SK-N-SH (cell line): ENCODE results near the gene AMDHD1.

Source experiments
- CTCF ChIP-seq: fragments of 200-600 bp; sonication (generic); IDR thresholded peaks from 2 replicates; pipeline ENCODE4 v1.6.1; 2017; ENCODE audit warnings: antibody characterized with exemption, mild to moderate bottlenecking, moderate library complexity
- EZH2phosphoT487 ChIP-seq: fragments of 200-600 bp; sonication (generic); IDR thresholded peaks from 2 replicates; pipeline ENCODE4 v1.6.1; 2017; ENCODE audit warnings: low read depth, mixed run types, mild to moderate bottlenecking, antibody characterized with exemption, moderate library complexity, borderline replicate concordance
- FOXJ3 ChIP-seq: sonication (generic); formaldehyde crosslinking; IDR thresholded peaks from 2 replicates; pipeline ENCODE4 v1.5.1; 2020; ENCODE audit warnings: mild to moderate bottlenecking, missing genetic modification reagents
- GABPA ChIP-seq: IDR thresholded peaks from 2 replicates; pipeline ENCODE4 v1.4.0; 2012; ENCODE audit warnings: low read depth, mild to moderate bottlenecking
- JUND ChIP-seq: IDR thresholded peaks from 2 replicates; pipeline ENCODE4 v1.4.0; 2012
- NRF1 ChIP-seq: IDR thresholded peaks from 2 replicates; pipeline ENCODE4 v1.6.1; 2012; ENCODE audit warnings: low read depth, mild to moderate bottlenecking, low read length
- POLR2AphosphoS5 ChIP-seq: IDR thresholded peaks from 2 replicates; pipeline ENCODE4 v1.6.1; 2012; ENCODE audit warnings: low read depth, low read length
- RFX5 ChIP-seq: IDR thresholded peaks from 2 replicates; pipeline ENCODE4 v1.6.1; 2012; ENCODE audit warnings: mild to moderate bottlenecking, improper control_type of control experiment, low read length
- TAF1 ChIP-seq: IDR thresholded peaks from 2 replicates; pipeline ENCODE4 v1.6.1; 2012; ENCODE audit warnings: low read depth, mild to moderate bottlenecking, low read length, moderate library complexity, borderline replicate concordance
- TEAD4 ChIP-seq: IDR thresholded peaks from 2 replicates; pipeline ENCODE4 v1.4.0; 2012; ENCODE audit warnings: mild to moderate bottlenecking, borderline replicate concordance; ENCODE audit not compliant: insufficient read depth
- ZBTB33 ChIP-seq: IDR thresholded peaks from 2 replicates; pipeline ENCODE4 v1.4.0; 2012; ENCODE audit warnings: low read depth, borderline replicate concordance
- TF ChIP-seq, protein P1 (sequence below): fragments of 150-350 bp; IDR thresholded peaks from 2 replicates; pipeline ENCODE4 v1.6.1; 2017; ENCODE audit warnings: antibody characterized with exemption, low read length, low read depth, borderline replicate concordance

DNA sequence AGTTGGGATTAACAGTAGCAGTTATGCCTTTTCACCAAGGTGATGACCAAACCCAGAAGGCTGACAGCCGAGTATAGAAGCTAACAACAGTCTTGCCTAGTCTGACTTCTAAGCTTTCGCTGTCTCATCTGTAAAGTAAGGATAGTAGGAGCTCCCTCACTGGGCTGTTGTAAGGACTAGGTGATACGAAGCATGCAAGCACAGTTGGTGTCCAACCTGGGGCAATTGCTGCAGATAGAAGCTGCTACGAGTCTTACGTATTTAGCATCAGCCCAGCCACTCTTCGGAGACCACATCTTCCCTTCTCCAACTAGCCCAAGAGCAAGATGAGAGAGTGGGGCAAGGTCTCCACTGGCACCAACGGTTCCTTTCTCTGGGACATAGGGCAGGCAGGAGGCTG lies 47.0 kb downstream of the AMDHD1 start:
- no peak for TF ChIP-seq CTCF
- TF ChIP-seq TAF1, result no peak
- no peak for TF ChIP-seq JUND
- TF ChIP-seq EZH2phosphoT487, result no peak
- no peak for TF ChIP-seq ZBTB33
- no peak for TF ChIP-seq FOXJ3 (CRISPR knock-in tag)
- no peak for TF ChIP-seq POLR2AphosphoS5
- TF ChIP-seq NRF1, result no peak
- TF ChIP-seq, protein P1, sequence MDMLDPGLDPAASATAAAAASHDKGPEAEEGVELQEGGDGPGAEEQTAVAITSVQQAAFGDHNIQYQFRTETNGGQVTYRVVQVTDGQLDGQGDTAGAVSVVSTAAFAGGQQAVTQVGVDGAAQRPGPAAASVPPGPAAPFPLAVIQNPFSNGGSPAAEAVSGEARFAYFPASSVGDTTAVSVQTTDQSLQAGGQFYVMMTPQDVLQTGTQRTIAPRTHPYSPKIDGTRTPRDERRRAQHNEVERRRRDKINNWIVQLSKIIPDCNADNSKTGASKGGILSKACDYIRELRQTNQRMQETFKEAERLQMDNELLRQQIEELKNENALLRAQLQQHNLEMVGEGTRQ, result no peak
- TF ChIP-seq RFX5, result no peak
- TF ChIP-seq TEAD4, result no peak
- no peak for TF ChIP-seq GABPA
